HG03064 (cell line): ENCODE results near the gene ZBTB8OS.

Experiments used
- ATAC-seq: cut with Tn5 transposase; IDR thresholded peaks from one replicate; pipeline ENCODE4 v1.9.1; 2021; ENCODE audit warnings: low read depth; ENCODE audit not compliant: unreplicated experiment

The ZBTB8OS gene

GRCh38 chr1:32613472-32613871, 36.9 kb downstream of the ZBTB8OS start:
- ATAC-seq, result no peak

- peak; percentile 65 for ATAC-seq
These were observed 38.0 kb downstream of the ZBTB8OS start for GRCh38 chr1:32612189-32612881.

GRCh38 chr1:32611859-32612188, 38.5 kb downstream of the ZBTB8OS start:
- ATAC-seq, result no peak

GRCh38 chr1:32609180-32609579, 41.2 kb downstream of the ZBTB8OS start:
- ATAC-seq, result no peak

GRCh38 chr1:32606565-32607371, 43.6 kb downstream of the ZBTB8OS start:
- ATAC-seq, result no peak

- ATAC-seq, result no peak
These were observed 44.5 kb downstream of the ZBTB8OS start for GRCh38 chr1:32605711-32606424.

- no peak for ATAC-seq
These were observed 50.3 kb downstream of the ZBTB8OS start for GRCh38 chr1:32600034-32600433.

GRCh38 chr1:32592943-32593342, 57.4 kb downstream of the ZBTB8OS start:
- ATAC-seq, result no peak

GRCh38 chr1:32580348-32581017, 69.9 kb downstream of the ZBTB8OS start:
- no peak for ATAC-seq
